Measurements from ENCODE around the gene FAM110A.

Gene FAM110A

GRCh38 chr20:873875-874607, 40.5 kb downstream of the FAM110A start:
- no peak for DNase-seq (ENCODE audit: low read depth)
- no peak for TF ChIP-seq CTCF (IDR thresholded peaks at IDR 0.05; ENCODE audit: low read depth, low read length, missing control alignments)
- in situ Hi-C loops (cut with HindIII; ENCODE audit: low sequenced_read_pairs) = no loop called here
- H3K4me3 ChIP-seq (ENCODE audit: low read depth, low read length) = no peak overlapping the region

GRCh38 chr20:875115-875514, 41.6 kb downstream of the FAM110A start:
- DNase-seq (ENCODE audit: low read depth) = no peak
- in situ Hi-C loops (cut with HindIII; ENCODE audit: low sequenced_read_pairs) = no loop called here
- no peak overlapping the region for H3K4me3 ChIP-seq (ENCODE audit: low read depth, low read length)
- TF ChIP-seq CTCF (IDR thresholded peaks at IDR 0.05; ENCODE audit: low read depth, low read length, missing control alignments) = no peak

- in situ Hi-C loops (cut with HindIII; ENCODE audit: low sequenced_read_pairs) = no loop called here
- DNase-seq (ENCODE audit: low read depth) = no peak
- H3K4me3 ChIP-seq (ENCODE audit: low read depth, low read length) = no peak overlapping the region
- no peak for TF ChIP-seq CTCF (IDR thresholded peaks at IDR 0.05; ENCODE audit: low read depth, low read length, missing control alignments)
These were observed 44.3 kb downstream of the FAM110A start for GRCh38 chr20:877814-878213.

- DNase-seq (ENCODE audit: low read depth) = peak; percentile 8
- H3K4me3 ChIP-seq (ENCODE audit: low read depth, low read length) = no peak overlapping the region
- in situ Hi-C loops (cut with HindIII; ENCODE audit: low sequenced_read_pairs) = no loop called here
- TF ChIP-seq CTCF (IDR thresholded peaks at IDR 0.05; ENCODE audit: low read depth, low read length, missing control alignments) = no peak
These were observed 45.2 kb downstream of the FAM110A start for GRCh38 chr20:878511-879307.

GRCh38 chr20:879626-880025, 46.1 kb downstream of the FAM110A start:
- no peak for DNase-seq (ENCODE audit: low read depth)
- in situ Hi-C loops (cut with HindIII; ENCODE audit: low sequenced_read_pairs) = no loop called here
- no peak for TF ChIP-seq CTCF (IDR thresholded peaks at IDR 0.05; ENCODE audit: low read depth, low read length, missing control alignments)
- H3K4me3 ChIP-seq (ENCODE audit: low read depth, low read length) = no peak overlapping the region

GRCh38 chr20:881051-881782, 47.7 kb downstream of the FAM110A start:
- in situ Hi-C loops (cut with HindIII; ENCODE audit: low sequenced_read_pairs) = no loop called here
- no peak for DNase-seq (ENCODE audit: low read depth)

More at GRCh38 chr20:881051-881782, 47.7 kb downstream of the FAM110A start:
- no peak overlapping the region for H3K4me3 ChIP-seq (ENCODE audit: low read depth, low read length)
- TF ChIP-seq CTCF (IDR thresholded peaks at IDR 0.05; ENCODE audit: low read depth, low read length, missing control alignments) = no peak

Data from astrocyte of the cerebellum (primary cell).